Glomerular endothelial cell (primary cell): ENCODE results near the gene HOXC6. TPM values are rescaled to one million over a fixed set of nuclear protein-coding genes. Genes with fewer than 3 reads are reported as not detected.
"Not testable (repeated sequence)": the region's sequence is repeated elsewhere in the genome, so short reads cannot be mapped to it uniquely, and the experiment has no call there.

Source experiments
- DNase-seq: peaks from one replicate; pipeline ENCODE4 v3.0.0-alpha.2; 2011; ENCODE audit warnings: low read depth, low spot score; ENCODE audit errors: extremely low read depth
- total RNA-seq: library from RNA; depleted of rRNA; stranded (reverse); fragments of >200 nt; gene quantifications from 2 replicates; pipeline ENCODE4 v1.2.3, GENCODE V29; 2015

Gene HOXC6
- total RNA-seq, 1 donor from 2014 or later = 0.70 TPM

GRCh38 chr12:54038284-54038870, 10.1 kb downstream of the HOXC6 start:
- DNase-seq = no peak

GRCh38 chr12:54038871-54039414, 10.7 kb downstream of the HOXC6 start:
- DNase-seq = no peak

- DNase-seq = no peak
Measured at GRCh38 chr12:54039417-54040147, 11.3 kb downstream of the HOXC6 start.

- no peak for DNase-seq
Measured at GRCh38 chr12:54040148-54040494, 11.9 kb downstream of the HOXC6 start.

GRCh38 chr12:54040648-54041047, 12.4 kb downstream of the HOXC6 start:
- DNase-seq = no peak

- DNase-seq = no peak
Measured at GRCh38 chr12:54041097-54041690, 13.0 kb downstream of the HOXC6 start.

GRCh38 chr12:54042033-54042432, 13.8 kb downstream of the HOXC6 start:
- DNase-seq = not testable (repeated sequence)

GRCh38 chr12:54042970-54043853, 15.0 kb downstream of the HOXC6 start:
- DNase-seq = no peak

GRCh38 chr12:54044425-54045103, 16.3 kb downstream of the HOXC6 start:
- no peak for DNase-seq

GRCh38 chr12:54045401-54045800, 17.2 kb downstream of the HOXC6 start:
- no peak for DNase-seq

- no peak for DNase-seq
Measured at GRCh38 chr12:54045868-54046521, 17.8 kb downstream of the HOXC6 start.

GRCh38 chr12:54046809-54047159, 18.5 kb downstream of the HOXC6 start:
- DNase-seq = no peak

- no peak for DNase-seq
Measured at GRCh38 chr12:54047160-54047963, 19.1 kb downstream of the HOXC6 start.

- DNase-seq = no peak
Measured at GRCh38 chr12:54047964-54048303, 19.7 kb downstream of the HOXC6 start.

GRCh38 chr12:54048406-54049093, 20.3 kb downstream of the HOXC6 start:
- DNase-seq = no peak

- DNase-seq = no peak
Measured at GRCh38 chr12:54049108-54049507, 20.9 kb downstream of the HOXC6 start.

- DNase-seq = no peak
Measured at GRCh38 chr12:54050482-54050810, 22.2 kb downstream of the HOXC6 start.

GRCh38 chr12:54051026-54051842, 23.0 kb downstream of the HOXC6 start:
- no peak for DNase-seq
